Forelimb muscle (tissue), 1 donor: ENCODE results near the gene CTBP2. TPM values are rescaled to one million over a fixed set of nuclear protein-coding genes. Genes with fewer than 3 reads are reported as not detected.

Experiments used
- DNase-seq: peaks from one replicate; pipeline ENCODE4 v3.0.0-alpha.2; 2013; ENCODE audit warnings: low read depth
- polyA plus RNA-seq: library from polyadenylated mRNA; unstranded; fragments of 120-200 nt; gene quantifications from one replicate; pipeline ENCODE4 v1.2.1, GENCODE V29; 2013; ENCODE audit not compliant: insufficient read length

Gene CTBP2
- polyA plus RNA-seq, 1 donor: 34.1 TPM

DNA sequence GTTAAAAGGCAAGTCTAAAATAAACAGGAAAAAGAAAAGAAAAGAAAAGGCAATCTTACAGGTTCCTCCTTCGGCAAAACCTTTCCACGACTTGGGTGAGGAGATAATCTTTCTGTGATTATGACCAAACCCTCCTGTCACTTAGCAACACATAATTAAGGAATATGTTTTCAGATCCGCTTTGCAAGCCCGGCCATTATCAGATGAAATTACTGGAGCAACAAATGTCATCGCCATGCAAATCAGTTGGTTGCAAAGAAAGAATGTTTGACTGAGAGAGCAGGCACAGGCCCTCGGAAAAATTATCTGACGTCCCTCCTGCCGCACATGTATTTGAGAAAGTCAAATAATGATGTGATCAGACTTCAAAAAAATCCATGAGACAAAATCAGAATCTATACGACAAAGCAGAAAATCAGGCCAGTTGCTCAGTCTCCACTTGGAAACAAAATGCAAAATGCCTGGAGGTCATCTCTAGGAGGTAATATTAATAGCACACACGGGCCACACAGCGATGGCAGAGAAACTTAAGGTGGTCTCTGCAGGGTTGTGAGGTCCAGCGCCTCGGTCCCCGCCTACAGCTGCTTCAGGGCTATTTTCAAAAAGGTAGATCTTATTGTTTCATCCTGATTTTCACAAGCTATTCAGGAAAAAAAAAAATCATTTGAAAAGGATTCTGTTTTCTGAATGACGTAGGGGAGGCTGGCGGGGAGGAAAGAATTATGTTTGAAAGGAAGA, 135.7 kb downstream of the CTBP2 start:
- DNase-seq: no peak

DNA sequence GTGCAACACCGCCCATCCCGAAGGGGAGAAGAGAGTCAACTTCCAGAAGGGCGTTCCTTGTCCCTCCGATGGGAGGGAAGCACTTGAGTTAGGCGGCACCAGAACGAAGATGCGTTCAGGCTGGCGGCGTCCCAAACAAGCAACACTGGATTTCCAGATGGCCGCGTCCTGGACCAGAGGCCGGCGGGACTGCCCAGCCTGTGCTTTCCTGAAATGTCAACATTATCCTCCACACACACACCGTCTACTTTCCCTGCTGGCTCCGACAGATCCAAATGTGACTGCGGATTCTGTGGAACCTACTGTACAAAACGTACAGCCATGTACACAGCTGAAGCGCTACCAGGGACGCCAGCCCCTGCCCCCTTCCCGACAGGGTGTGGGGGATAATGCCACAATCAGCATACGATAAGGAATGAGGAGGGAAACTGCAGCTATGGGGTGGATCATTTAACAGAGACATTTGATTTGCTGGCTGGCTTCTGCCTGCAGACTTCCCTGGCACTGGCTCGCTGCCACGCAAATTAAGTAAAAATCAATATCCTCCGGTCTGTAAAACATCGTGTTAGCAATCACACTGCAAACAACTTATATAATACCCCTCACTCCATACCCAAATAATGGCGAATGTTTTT, 136.4 kb downstream of the CTBP2 start:
- no peak for DNase-seq

DNA sequence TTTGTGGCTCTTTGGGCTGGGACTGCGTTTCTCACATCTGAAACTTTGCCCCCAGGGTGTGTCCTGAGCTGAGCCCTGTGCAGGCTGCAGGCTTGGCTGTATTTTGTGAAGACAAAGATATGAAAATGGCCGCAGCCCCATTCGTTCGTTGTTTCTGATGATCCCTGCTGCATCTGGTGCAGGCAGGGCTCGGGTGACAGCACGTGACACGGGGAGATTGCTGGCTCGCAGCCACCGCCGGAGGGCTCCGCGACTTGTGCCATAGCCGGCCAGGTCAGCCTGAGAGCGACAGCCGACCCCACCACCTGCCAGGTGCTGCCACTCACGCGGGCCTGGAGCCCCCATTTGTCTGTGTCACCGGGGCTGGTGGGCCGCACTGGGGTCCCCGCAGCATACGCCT, 137.1 kb downstream of the CTBP2 start:
- DNase-seq: no peak

DNA sequence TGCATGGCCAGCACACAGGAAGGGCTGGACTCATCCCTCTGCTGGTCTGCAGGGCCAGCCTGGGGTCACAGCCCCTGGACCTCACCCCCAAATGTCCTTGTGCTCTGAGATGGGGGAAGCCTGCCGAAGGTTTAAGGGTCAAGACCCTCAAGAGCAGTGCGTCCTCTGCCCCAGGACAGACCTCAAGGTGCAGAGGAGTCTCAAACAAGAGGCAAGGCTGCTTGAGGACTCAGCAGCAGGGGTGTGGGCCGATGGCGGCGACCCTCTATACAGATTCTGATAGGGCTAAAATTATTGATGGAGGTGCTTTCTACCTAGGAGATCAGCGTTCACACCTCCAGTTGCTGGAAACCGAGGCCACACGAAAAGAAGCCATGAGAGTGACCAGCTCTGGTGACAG, 137.7 kb downstream of the CTBP2 start:
- DNase-seq: no peak

DNA sequence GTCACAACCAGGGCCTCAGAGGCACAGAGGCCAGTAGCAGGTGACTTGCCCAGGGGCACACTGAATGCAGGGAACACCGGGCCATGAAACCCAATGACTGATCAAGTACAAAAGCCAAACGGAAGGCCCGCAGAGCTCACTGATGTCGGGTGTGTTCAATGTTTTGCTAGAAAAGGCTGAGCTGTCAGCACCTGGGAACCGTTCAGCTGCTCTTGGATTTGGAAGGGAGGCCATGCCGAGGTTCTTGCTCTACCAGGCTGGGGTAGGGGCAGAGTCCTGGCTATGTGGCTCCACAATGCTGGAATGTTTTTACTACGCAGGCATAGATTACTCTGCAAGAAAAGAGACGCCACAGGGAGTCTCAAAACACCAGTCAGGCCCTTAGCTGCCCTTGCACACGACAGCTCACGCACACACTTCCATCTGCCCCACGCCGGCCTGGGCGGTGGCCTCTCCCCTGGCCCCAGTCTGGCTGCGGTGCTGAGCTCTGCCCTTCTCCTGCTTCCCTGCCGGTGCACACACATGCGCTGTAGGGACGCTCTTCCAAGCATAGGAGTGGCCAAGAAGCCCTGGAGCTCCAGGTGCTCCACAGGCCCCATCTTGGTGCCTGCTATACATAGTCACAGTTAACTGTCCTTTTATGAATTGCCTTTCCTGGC, 138.5 kb downstream of the CTBP2 start:
- no peak for DNase-seq

DNA sequence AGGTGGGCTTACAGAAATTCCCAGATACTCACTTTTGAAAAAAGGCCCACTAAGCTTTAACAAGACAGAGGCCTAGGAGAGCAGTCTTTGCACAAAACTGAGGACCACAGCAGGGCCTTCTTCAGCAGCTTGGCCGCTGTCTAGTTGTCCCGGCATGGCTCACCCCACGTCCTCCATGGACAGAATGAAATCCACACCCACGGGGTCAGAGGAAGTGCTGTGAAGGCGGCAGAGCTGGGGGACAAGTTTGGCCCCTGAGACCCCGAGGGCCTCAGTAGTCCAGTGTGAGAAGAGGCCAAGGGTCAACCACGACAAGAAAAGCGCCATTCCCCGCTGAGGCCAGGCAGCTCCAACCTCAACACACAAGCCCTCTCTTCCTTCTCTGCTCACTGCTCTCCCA, 139.5 kb downstream of the CTBP2 start:
- DNase-seq: no peak

DNA sequence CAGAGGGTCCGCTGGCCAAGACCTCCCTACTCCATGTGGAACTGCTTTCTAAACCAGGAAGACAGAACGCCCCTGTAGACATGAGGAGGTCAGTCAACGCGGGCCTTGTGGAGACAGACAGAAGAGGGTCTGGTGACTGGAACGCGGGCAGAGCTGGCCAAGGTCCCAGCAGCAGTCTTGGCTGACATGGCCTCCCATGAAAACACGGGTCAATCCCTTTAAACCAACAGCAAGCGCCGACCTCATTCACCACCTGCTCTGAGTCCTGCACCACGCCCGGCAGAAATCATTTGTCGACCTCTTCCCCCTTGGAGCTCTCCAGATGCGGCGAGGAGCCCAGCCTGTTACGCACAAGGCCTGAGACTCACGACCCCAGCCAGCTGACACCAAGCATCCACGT, 140.0 kb downstream of the CTBP2 start:
- DNase-seq: no peak

DNA sequence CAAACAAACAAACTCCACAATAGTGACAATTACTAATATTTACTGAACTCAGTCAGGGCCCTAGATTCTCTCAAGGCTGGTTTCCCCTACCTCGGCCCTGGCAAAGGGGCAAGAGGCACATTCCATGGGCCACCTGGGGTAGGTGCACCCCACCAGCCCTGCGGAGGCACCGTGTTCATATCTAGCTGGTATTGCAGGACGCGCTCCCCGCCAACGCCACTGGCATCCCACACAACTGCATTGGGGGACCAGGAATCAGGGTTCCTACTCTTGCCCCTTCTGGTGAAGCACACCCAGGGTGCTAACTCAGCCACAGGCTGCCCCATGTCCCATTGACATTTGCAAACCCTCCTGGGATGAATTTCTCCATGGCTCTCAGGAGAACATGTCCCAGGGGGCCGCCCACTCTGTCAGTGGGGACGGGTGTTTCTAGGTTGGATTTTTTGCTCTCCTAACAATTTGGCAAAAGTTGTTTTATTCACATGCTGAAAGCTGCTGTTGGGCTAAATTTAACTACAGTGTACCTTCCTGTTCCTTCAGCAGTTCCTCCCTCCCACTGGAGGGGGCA, 141.7 kb downstream of the CTBP2 start:
- DNase-seq: no peak

DNA sequence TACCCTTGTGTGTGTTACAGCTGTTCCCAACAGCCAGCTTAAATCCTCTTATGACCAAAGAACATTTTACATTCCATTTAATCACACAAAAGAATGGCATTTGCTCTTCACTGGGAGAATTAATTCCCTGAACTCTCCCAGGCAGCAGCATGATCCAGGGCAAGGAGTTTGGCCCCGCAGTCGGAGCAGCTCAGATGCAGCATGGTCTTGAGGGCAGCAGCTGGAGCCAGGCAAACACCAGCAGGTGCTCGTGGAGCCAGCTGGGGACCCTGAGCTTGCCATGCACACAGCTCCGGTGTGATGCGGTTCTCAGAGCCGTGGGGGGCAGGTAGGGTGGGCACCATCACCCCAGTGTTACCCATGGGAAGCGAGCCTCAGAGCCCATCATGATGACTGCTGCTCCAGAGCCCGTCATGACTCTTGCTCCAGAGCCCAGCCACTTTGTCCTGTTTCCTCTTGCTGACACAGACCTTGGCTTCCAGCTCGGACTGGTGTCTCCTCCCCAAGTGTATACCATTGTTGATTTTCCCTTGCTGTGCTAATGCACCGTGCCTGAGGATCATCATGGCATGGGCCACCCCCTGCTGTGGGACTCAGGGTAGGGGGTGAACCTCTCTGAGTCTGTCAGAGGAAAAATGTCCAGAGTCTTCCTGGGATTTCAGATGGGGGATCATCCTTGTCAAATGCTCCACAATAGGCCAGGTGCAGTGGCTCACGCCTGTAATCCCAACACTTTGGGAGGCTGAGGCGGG, 142.6 kb downstream of the CTBP2 start:
- no peak for DNase-seq

DNA sequence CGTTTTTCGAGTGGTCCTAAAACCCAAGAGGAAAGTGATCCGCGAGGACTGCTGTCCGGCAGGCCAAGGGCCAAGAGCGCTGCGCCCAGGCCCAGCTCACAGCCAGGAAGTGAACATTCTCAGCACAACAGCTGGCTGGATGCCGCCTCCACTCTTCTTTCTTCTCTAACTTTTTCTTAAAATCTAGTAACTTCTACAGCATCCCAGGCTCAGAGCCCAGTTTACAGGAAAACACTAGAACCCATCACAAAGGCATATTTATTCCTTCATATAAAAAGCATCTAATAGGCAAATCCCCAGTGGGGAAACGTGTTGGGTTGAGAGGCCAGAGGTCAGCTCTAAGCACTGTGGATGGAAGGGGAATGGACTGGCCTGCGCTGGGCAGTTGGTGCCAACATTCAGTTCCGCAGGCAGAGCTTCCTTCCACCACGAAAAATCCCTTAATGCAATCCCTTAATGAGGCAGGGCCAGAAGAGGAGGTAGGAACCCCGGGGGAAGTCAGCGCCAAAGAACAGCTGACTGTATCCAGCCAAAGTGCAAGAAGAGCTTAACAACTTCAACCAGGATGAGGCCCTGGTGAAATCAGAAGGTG, 143.7 kb downstream of the CTBP2 start:
- DNase-seq: peak; percentile 49

DNA sequence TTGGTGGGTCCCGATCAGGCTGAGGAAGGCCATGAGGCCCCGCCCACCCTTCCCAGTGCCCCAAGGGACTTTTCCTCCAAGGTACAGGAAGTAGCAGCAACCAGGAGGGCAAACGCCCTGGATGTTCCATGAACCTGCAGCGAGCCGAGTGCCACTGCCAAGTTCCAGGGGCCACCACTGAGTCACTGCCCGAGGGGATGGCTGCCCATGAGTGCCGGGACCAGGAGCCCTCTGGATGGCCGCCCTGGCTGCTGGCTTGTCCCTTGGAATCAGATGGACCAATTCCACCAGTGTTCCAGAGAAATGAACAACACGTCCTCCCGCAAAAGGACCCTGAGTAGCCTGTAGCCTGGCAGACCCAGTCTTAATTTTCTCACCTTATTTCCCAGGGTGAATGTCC, 144.2 kb downstream of the CTBP2 start:
- no peak for DNase-seq

DNA sequence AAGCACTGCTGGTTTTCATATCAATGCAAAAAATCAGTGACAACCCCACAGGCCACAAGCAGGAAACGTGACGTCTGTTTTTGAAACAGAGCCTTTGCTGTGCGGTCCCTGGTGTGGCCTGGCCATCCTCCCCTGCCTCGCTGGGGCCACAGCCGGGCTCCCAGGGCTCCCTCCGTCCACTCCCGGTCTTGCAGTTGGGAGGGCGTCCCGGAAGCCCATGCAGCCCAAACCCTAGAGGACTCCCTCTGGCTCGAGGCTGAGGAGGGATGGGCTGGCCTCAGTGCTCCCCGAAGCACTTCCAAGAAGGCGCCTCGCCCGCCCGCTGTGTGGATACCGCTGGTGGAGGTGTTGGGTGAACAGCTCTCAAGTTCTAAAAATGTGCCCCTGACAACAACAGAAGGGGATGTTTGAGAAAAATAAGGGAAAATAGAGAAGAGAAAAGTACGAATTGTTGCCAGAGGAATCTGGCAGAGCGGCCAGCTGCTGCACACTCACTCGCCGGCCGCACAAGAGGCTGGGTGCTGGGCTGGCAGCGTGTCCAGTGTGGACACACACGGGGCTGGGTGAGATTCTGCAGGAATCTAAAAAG, 144.9 kb downstream of the CTBP2 start:
- no peak for DNase-seq

DNA sequence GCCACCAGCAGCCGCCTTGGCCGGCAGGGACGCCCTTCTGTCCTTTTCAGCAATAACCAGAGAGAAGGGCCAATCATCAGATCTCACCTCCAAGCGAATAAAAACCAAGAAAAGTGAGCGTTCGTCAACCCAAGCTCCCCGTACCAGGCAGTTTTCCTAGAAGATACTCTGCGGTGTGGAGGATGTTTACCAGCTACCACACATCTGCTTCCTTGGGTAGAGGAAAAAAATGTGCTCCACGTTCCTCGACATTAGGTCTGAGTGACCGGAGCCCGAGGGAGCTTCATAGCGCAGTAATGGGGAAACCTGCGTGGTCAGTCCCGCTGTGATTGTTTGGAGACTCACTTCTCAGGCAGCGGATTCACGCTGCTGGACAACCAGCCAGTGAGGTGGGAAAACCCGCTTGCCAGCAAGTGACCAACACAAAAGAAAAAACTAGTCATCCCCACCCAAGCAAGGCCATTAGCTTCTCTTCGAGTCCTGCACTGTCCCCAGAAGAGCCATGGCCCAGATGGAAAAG, 145.5 kb downstream of the CTBP2 start:
- no peak for DNase-seq

DNA sequence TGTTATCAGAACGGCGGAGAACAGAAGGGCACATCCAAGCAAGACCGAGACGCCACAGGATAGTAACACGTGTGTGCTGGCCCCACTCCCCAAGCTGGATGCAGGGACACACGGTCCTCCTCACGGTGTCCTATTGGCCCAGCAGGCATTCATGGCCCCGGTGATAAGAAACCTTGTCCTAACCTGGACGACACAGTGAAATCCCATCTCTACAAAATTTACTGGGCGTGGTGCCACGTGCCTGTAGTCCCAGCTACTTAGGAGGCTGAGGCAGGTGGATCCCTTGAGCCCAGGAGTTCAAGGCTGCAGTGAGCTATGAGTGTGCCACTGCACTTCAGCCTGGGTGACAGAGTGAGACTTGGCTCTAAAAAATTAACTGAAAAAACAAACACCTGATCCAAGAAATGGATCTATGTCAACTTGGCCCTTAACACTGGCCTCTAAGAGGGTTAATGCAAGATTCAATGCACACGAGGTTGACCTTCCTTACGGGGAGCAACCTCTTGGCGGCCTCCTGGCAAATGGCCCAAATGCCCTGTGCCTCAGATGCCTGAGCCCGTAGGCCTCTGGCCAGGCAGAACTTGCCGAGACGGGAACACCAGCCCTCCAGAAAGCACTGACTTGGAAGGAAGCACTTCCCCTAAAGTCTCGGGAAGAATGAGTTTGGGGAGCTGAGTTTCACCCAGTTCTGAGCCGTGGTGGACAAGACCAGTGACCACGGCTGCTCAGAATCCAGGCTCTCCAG, 146.1 kb downstream of the CTBP2 start:
- DNase-seq: no peak

DNA sequence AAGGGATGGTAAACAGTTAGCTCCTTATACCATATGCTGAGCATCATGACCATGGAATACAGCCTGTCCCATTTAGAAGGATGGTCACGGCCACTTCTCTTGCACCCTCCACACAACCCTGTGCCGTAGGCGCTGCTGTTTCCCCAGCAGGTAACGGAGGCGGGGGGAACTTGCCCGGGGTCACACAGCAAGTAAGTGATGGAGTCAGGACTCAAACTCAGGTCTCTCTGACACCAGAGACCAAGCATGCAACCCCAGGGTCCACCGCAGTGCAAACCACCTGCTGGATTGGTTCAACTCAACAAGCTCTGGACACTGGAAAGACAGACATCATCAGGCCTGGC, 146.9 kb downstream of the CTBP2 start:
- DNase-seq: no peak

DNA sequence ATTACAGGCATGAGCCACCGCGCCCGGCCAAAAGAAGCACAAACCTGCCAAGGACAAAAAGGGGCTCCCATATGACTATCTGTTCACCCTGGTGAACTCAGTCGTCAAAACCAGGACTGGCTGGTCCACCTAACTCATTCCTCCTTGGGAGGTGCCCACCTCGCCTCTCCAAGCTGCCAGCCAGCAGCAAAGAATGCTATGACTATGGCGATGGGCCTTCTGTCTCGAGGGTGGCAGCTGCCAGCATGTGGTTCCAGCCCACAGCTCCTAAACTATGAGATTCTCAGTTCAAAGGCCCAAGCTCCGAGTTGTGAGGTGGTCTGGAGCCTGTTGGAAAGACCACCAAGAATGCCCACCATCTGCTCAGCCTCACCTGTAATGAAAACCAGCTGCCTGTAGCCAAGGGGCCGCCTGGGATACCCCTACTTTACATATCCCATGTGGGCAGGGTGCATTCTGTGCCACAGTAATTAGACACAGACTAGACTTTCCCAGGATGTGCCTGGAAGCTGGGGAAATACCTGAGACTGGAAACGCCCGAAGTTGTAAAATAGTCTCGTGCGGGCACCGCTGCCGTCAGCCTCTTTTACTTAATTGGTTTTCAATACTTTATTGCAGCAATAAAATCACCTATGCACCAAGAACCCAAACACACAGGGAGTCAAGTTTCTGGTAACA, 147.4 kb downstream of the CTBP2 start:
- DNase-seq: no peak

DNA sequence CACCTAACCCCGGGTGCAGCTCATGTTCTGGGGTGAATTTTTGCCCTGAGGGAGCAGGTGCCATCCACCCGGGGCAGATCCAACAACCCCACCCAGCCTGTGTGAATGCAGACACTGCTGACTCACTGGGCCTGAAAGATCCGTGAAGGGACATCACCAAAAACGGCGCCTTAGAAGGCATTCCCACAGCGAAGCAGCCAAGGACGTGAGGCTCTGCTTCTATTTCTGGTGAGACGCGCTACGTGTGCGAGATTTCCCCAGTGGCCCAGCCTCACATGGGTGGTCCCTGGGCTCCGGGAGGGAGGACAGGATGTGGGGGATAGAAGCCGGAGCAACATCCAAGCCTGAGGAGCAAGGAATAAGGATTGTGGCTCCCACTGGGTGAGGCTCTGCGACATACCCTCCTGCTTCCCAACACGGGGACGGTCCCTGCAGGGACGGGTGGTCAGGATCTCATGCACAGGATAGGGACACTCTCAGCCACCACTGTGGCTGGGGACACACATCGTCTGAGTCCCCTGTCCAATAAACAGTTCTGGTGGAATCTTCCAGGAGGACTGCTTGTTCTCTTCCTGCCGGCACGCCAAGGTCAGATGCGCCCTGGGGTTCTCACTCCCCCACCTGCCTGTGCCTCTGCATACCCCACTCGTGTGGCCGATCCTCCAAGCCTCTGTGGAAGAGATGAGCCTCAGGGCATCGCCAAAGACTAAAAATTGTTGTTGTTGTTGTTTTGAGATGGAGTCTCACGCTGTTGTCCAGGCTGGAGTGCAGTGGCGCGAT, 148.2 kb downstream of the CTBP2 start:
- DNase-seq: no peak

DNA sequence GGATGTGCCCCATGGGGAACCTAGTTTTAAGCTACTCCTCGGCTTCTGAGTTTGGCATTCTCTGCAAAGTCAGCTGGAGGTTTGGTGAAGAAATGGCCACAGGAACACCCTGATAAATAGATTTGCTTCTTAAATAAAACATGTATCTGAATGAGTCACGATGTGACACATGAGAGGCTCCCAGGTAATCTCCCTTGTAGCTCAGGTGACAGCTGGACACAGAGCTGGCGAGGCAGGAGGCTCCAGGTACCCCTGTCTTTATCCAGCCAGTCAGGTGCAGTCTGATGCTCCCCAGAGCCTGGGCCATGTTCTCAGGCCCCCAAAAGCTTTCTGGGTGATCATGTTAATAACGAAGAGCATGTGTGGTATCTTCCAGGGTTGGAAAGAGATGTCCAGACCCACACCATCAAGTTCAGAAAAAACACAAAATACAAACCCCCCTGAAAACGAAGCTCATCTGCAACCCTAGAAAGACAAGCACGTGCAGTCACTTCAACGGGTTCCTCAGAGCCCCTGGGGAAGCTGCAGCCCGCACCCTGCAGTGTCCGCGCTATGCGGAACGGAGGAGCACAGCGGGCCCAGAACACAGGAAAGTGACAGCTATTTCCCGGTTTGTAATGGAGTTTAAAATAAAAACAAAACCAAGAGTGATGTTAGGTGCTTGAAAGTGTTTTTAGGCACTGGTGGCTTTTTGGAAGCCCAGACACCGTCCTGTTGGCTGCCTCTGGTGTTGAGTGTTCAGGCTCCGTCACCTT, 149.0 kb downstream of the CTBP2 start:
- no peak for DNase-seq
